GM21526 (cell line): ENCODE data around the gene OR56B4.
"Not testable (repeated sequence)": the region's sequence is repeated elsewhere in the genome, so short reads cannot be mapped to it uniquely, and the experiment has no call there.

ENCODE experiments used
- ATAC-seq: cut with Tn5 transposase; IDR thresholded peaks from one replicate; pipeline ENCODE4 v1.9.1; 2021; ENCODE audit warnings: moderate library complexity; ENCODE audit not compliant: unreplicated experiment, low FRiP score

OR56B4 gene

GRCh38 chr11:6142936-6143335, 35.5 kb downstream of the OR56B4 start:
- ATAC-seq, result no peak

- ATAC-seq, result not testable (repeated sequence)
Measured at GRCh38 chr11:6143737-6144136, 36.3 kb downstream of the OR56B4 start.

GRCh38 chr11:6151117-6151516, 43.6 kb downstream of the OR56B4 start:
- ATAC-seq, result no peak

GRCh38 chr11:6152126-6152525, 44.6 kb downstream of the OR56B4 start:
- no peak for ATAC-seq

- ATAC-seq, result no peak
Measured at GRCh38 chr11:6156628-6157359, 49.3 kb downstream of the OR56B4 start.
